Mesenchymal stem cell (in vitro differentiated cells and primary cell): ENCODE data around the gene SNRNP48.
A peak's percentile ranks its signal among the peaks of the same experiment; 100 is the strongest.

Experiments
- DNase-seq: peaks from one replicate; pipeline ENCODE4 v3.0.0-alpha.2; 2013
- H2AFZ ChIP-seq: one replicate; pipeline ENCODE4 v1.6.1; 2013; ENCODE audit warnings: low read depth, mild to moderate bottlenecking, control low read depth, inconsistent platforms, low read length, moderate library complexity
- H2AK5ac ChIP-seq: 2 replicates; pipeline ENCODE4 v1.6.1; 2013; ENCODE audit warnings: low read length, moderate library complexity, mild to moderate bottlenecking, inconsistent platforms; ENCODE audit not compliant: severe bottlenecking
- H2BK120ac ChIP-seq: one replicate; pipeline ENCODE4 v1.6.1; 2013; ENCODE audit warnings: low read depth, mild to moderate bottlenecking, inconsistent platforms, low read length, moderate library complexity
- H2BK12ac ChIP-seq, 2 experiments: one replicate each; pipeline ENCODE4 v1.6.1; 2013; ENCODE audit warnings: inconsistent platforms in 2 of 2, low read length in 2 of 2, mild to moderate bottlenecking in 2 of 2, moderate library complexity in 2 of 2, control low read depth in 1 of 2
- H2BK15ac ChIP-seq: one replicate; pipeline ENCODE4 v1.6.1; 2013; ENCODE audit warnings: mild to moderate bottlenecking, low read depth, inconsistent platforms; ENCODE audit not compliant: poor library complexity, severe bottlenecking
- H2BK5ac ChIP-seq: 2 replicates; pipeline ENCODE4 v1.6.1; 2013; ENCODE audit warnings: low read depth, mild to moderate bottlenecking, low read length, control low read depth, inconsistent platforms; ENCODE audit not compliant: poor library complexity, severe bottlenecking
- H3K14ac ChIP-seq, 2 experiments: one replicate each; pipeline ENCODE4 v1.6.1; 2013; ENCODE audit warnings: inconsistent platforms in 2 of 2, low read length in 2 of 2, control low read depth in 1 of 2, mild to moderate bottlenecking in 1 of 2, moderate library complexity in 1 of 2
- H3K18ac ChIP-seq, 2 experiments: one replicate each; pipeline ENCODE4 v1.6.1; 2013; ENCODE audit warnings: inconsistent platforms in 2 of 2, low read length in 2 of 2, control low read depth in 1 of 2, low read depth in 1 of 2, mild to moderate bottlenecking in 1 of 2
- H3K23ac ChIP-seq, 2 experiments: one replicate each; pipeline ENCODE4 v1.6.1; 2013; ENCODE audit warnings: inconsistent platforms in 2 of 2, low read length in 2 of 2, mild to moderate bottlenecking in 2 of 2, moderate library complexity in 2 of 2, control low read depth in 1 of 2
- H3K27ac ChIP-seq: 2 replicates; pipeline ENCODE4 v1.5.1; 2013; ENCODE audit warnings: mild to moderate bottlenecking, moderate library complexity, low read length, control low read depth, inconsistent platforms; ENCODE audit not compliant: poor library complexity, severe bottlenecking
- H3K27me3 ChIP-seq, 2 experiments: 2 replicates each; pipeline versions ENCODE4 v1.6.1 to v1.7.0; 2013; ENCODE audit warnings: low read length in 2 of 2, mild to moderate bottlenecking in 2 of 2, moderate library complexity in 2 of 2, control low read depth in 1 of 2, inconsistent platforms in 1 of 2; ENCODE audit not compliant: control insufficient read depth in 1 of 2, insufficient read depth in 1 of 2
- H3K36me3 ChIP-seq, 2 experiments: 2 replicates each; pipeline versions ENCODE4 v1.6.1 to v1.7.0; 2013; ENCODE audit warnings: low read length in 2 of 2, control low read depth in 1 of 2, inconsistent platforms in 1 of 2, low read depth in 1 of 2, mild to moderate bottlenecking in 1 of 2; ENCODE audit not compliant: insufficient read depth in 2 of 2, control insufficient read depth in 1 of 2
- H3K4ac ChIP-seq, 2 experiments: one replicate each; pipeline ENCODE4 v1.6.1; 2013; ENCODE audit warnings: inconsistent platforms in 2 of 2, low read length in 2 of 2, mild to moderate bottlenecking in 2 of 2, moderate library complexity in 2 of 2, control low read depth in 1 of 2, low read depth in 1 of 2
- H3K4me1 ChIP-seq: 2 replicates; pipeline ENCODE4 v1.6.1; 2013; ENCODE audit warnings: low read depth, low read length, control low read depth; ENCODE audit not compliant: control insufficient read depth, insufficient read depth
- H3K4me2 ChIP-seq: 2 replicates; pipeline ENCODE4 v1.6.1; 2013; ENCODE audit warnings: low read length, mild to moderate bottlenecking, inconsistent platforms; ENCODE audit not compliant: poor library complexity, severe bottlenecking
- H3K4me3 ChIP-seq, 2 experiments: 2 replicates each; pipeline versions ENCODE4 v1.5.1 to v1.7.0; 2013; ENCODE audit warnings: low read length in 2 of 2, mild to moderate bottlenecking in 2 of 2, control low read depth in 1 of 2, low read depth in 1 of 2; ENCODE audit not compliant: insufficient read depth in 1 of 2
- H3K79me1 ChIP-seq: replicated peaks from 2 replicates; pipeline ENCODE4 v1.6.1; 2013; ENCODE audit warnings: mild to moderate bottlenecking, control low read depth, low read length, inconsistent platforms; ENCODE audit not compliant: poor library complexity, severe bottlenecking
- H3K9ac ChIP-seq: 2 replicates; pipeline ENCODE4 v1.7.0; 2013; ENCODE audit warnings: mild to moderate bottlenecking, low read length, moderate library complexity
- H3K9me3 ChIP-seq: 2 replicates; pipeline ENCODE4 v1.7.0; 2013; ENCODE audit warnings: mild to moderate bottlenecking, low read length; ENCODE audit not compliant: control insufficient read depth
- H4K8ac ChIP-seq: one replicate; pipeline ENCODE4 v1.6.1; 2013; ENCODE audit warnings: inconsistent platforms, mild to moderate bottlenecking, low read length, moderate library complexity
- H4K91ac ChIP-seq: one replicate; pipeline ENCODE4 v1.6.1; 2013; ENCODE audit warnings: mild to moderate bottlenecking, low read length, inconsistent platforms
- WGBS: methylation state at CpG from one replicate; pipeline ENCODE4 v1.1.7; 2013; ENCODE audit warnings: mixed read lengths; 5-methylcytosine and 5-hydroxymethylcytosine counted together

Gene SNRNP48

DNA sequence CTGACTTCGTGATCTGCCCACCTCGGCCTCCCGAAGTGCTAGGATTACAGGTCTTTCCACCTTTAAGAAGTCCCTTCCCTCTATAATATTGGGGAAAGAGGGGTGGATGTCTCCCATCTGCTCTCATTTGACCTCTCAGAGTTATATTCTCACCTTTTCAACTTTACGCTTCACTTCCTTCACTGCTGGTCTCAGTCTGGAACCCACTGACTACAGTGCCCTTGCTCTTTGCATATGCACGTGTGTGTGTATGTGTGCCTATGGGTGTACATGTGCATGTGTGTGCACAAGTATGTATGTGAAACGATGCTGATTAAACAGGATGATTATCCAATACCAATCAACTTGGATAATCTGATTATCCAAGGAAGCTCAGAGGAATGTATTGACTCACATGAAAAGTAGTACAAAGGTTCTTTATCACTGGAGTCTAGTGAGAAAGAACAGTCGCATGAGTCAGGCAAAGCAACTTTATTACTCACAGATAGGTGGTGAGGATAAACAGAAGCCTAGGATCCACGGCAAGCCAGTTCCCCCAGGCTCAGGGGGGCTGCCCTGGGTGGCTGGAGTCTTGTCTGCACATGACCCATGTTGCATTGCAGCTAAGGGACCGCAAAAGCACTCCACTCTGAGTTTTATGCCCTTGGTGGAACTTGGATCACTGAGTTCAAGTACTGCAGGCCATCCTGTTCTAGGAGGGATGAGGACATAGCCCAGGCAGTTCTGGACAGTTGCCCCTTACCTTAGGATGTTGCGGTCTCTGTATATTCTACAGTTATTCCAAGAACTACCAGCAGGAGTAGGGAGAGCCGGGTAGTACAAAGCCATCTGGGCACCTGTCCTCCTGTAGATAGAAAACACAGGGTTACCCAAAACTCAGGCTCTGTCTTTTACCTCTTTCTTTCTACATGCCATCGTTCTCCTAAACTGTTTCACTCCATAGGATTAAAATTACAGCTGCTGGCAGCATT, 50.9 kb downstream of the SNRNP48 start:
- H3K9me3 ChIP-seq = no peaks in the 10 kb centered on the region
- no peaks in the 10 kb centered on the region for H3K79me1 ChIP-seq
- no peaks in the 10 kb centered on the region for H3K36me3 ChIP-seq
- no peak overlapping the region for H2AK5ac ChIP-seq
- peaks cover 5% of the 10 kb centered on the region for H3K4me1 ChIP-seq
- no peak overlapping the region for H3K9ac ChIP-seq
- H2BK5ac ChIP-seq = no peak overlapping the region
- H3K27me3 ChIP-seq = no peaks in the 10 kb centered on the region
- DNase-seq = peak; percentile 75
- no peak overlapping the region for H4K91ac ChIP-seq
- peak overlapping the region in 1 of 2 experiments; percentile 79 for H3K18ac ChIP-seq
- H2BK12ac ChIP-seq = peak overlapping the region in 1 of 2 experiments; percentile 85
- no peak overlapping the region for H3K4me3 ChIP-seq
- H3K4me2 ChIP-seq = no peak overlapping the region
- peak overlapping the region in 1 of 2 experiments; percentile 20 for H3K14ac ChIP-seq
- no peak overlapping the region for H3K23ac ChIP-seq
- peak overlapping the region; percentile 64 for H2AFZ ChIP-seq
- peak overlapping the region; percentile 19 for H4K8ac ChIP-seq
- WGBS = 51% methylated on average over 8 of the region's 12 CpGs
- H2BK15ac ChIP-seq = no peak overlapping the region
- H2BK120ac ChIP-seq = no peak overlapping the region
- no peak overlapping the region for H3K27ac ChIP-seq
- no peak overlapping the region for H3K4ac ChIP-seq

DNA sequence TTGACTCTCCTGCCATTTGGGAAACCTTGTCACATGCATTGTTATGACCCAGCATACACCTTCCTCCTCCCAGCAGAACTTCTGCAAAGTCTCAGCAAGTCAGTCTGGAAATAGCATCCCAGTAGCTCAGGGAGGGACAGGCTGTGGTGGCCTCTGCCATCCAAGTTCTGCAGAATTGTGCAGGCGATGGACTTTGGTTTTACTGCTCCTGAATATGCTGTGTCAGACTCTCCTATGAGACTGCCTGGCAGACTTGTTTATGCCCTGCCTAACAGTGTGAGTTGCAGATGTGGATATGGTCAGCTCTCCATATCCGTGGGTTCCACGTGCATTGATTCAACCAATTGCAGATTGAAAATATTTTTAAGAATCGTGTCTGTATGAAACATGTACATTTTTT, 52.8 kb downstream of the SNRNP48 start:
- Histone ChIP-seq H3K18ac (no peak overlapping the region), H2BK5ac (no peak overlapping the region), H3K4me3 (no peak overlapping the region), H3K27me3 (no peaks in the 10 kb centered on the region), H3K27ac (no peak overlapping the region), H2AFZ (no peak overlapping the region), H2AK5ac (no peak overlapping the region), H4K91ac (no peak overlapping the region), H3K9me3 (no peaks in the 10 kb centered on the region), H2BK12ac (peak overlapping the region in 1 of 2 experiments; percentile 35), H3K14ac (no peak overlapping the region), H3K4ac (no peak overlapping the region), H3K9ac (no peak overlapping the region), H3K23ac (peak overlapping the region in 1 of 2 experiments; percentile 72), H4K8ac (no peak overlapping the region), H3K79me1 (no peaks in the 10 kb centered on the region), H3K4me2 (no peak overlapping the region), H2BK15ac (no peak overlapping the region), H3K36me3 (no peaks in the 10 kb centered on the region), H3K4me1 (peaks cover 5% of the 10 kb centered on the region), H2BK120ac (no peak overlapping the region)
- 83% methylated on average over 1 of the region's 4 CpGs for WGBS
- no peak for DNase-seq

DNA sequence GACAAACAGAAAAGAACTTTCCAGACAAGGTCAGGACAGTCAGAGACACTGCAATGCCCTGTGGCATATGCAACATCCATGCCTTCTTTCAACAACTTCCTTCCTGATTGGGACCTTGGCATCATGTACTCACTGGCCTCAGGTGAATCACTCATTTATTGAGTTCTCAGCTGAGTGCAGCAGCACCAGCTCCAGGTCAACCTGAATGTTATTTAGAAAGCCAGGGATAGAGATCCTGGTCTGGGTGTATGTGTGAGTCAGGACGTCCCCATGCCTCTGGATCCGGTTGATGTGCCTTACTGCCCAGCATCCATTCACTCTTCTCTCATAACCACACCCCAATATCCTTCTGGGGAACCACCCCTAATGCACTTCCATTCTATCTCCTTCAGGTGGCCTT, 54.4 kb downstream of the SNRNP48 start:
- Histone ChIP-seq H2BK12ac (no peak overlapping the region), H2AK5ac (no peak overlapping the region), H3K9me3 (no peaks in the 10 kb centered on the region), H3K4me2 (no peak overlapping the region), H4K8ac (no peak overlapping the region), H3K14ac (no peak overlapping the region), H3K79me1 (no peaks in the 10 kb centered on the region), H3K9ac (no peak overlapping the region), H2BK5ac (no peak overlapping the region), H2BK15ac (no peak overlapping the region), H3K27me3 (no peaks in the 10 kb centered on the region), H3K4me3 (no peak overlapping the region), H3K36me3 (no peaks in the 10 kb centered on the region), H3K4me1 (peaks cover 5% of the 10 kb centered on the region), H2AFZ (no peak overlapping the region), H3K4ac (no peak overlapping the region), H3K23ac (no peak overlapping the region), H3K27ac (no peak overlapping the region), H3K18ac (no peak overlapping the region), H2BK120ac (no peak overlapping the region), H4K91ac (no peak overlapping the region)
- DNase-seq = no peak
- WGBS = 95% methylated on average over 2 of the region's 2 CpGs

DNA sequence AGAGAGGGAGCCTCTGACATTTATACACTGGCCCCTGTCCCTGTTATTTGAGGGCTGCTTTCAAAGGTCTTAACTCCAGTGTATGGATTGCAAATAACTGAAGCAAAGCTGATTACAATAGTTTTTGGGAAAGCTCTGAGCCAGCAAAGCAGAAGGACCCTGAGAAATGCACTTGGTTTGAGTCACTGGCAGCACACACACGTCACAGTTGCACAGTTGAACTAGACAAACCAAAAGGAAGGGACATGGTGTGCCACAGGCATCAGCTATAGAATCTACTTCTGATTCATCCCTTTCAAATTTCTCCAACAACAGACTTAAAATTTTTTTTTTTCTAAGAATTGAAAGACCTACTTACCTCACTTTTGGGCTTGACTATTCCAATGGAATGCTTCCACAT, 56.4 kb downstream of the SNRNP48 start:
- 57% methylated on average over 1 of the region's 1 CpG for WGBS
- Histone ChIP-seq H3K9me3 (no peaks in the 10 kb centered on the region), H3K27me3 (no peaks in the 10 kb centered on the region)

More for the DNA sequence above, 56.4 kb downstream of the SNRNP48 start:
- Histone ChIP-seq H3K79me1 (no peaks in the 10 kb centered on the region), H3K23ac (no peak overlapping the region), H3K4me1 (no peaks in the 10 kb centered on the region), H3K4me3 (no peak overlapping the region), H2AFZ (no peak overlapping the region), H3K9ac (no peak overlapping the region), H4K8ac (no peak overlapping the region), H2BK5ac (no peak overlapping the region), H3K14ac (no peak overlapping the region), H3K27ac (no peak overlapping the region), H3K4me2 (no peak overlapping the region), H2AK5ac (no peak overlapping the region), H3K18ac (no peak overlapping the region), H2BK120ac (no peak overlapping the region), H3K4ac (no peak overlapping the region), H4K91ac (no peak overlapping the region), H2BK15ac (no peak overlapping the region), H3K36me3 (no peaks in the 10 kb centered on the region), H2BK12ac (no peak overlapping the region)
- DNase-seq = no peak
